ENCODE results near the gene PDE7B. TPM values are rescaled to one million over a fixed set of nuclear protein-coding genes. Genes with fewer than 3 reads are reported as not detected.

The PDE7B gene
- total and polyA plus RNA-seq, 2 of the 13 experiments (the other 11 are each of a cell fraction or from before 2014, with no cell fraction given), result not detected

DNA sequence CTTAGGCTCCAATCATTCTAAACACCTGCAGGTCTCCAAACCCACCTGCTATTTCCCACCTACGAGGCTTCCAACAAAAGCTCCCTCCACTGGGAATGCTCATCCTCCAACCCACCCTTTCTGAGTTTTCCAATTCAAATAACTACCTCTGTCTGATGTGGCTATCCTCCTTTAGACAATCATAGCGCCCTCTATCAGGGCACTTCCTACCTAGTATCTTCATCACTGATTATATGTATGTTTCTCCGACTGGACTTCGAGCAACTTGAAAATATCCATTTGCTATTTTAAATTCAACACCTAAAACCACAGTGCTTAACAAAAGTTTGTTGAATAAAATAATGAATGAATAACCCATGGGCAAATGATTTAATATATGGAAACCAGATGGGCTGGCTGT lies 357.3 kb downstream of the PDE7B start:
- CTCF ChIA-PET (ENCODE audit: low intra/inter-chr PET ratio, low total read pairs), result no interaction called here
- 59% methylated on average over 4 of the region's 4 CpGs for WGBS (ENCODE audit: low lambda C conversion rate)
- Histone ChIP-seq H3K4me3 (replicated peaks in 1 of 3; ENCODE audit: insufficient read depth in 1 of 3, low read depth in 2 of 3, low read length in 3 of 3) (no peak overlapping the region), H3K27ac (ENCODE audit: extremely low read length, insufficient read depth, low read length) (no peak overlapping the region), H3K4me2 (ENCODE audit: low read depth, low read length) (no peak overlapping the region), H3K27me3 (ENCODE audit: control insufficient read depth in 1 of 2, insufficient read depth in 2 of 2, low read length in 2 of 2) (no peaks in the 10 kb centered on the region; a peak in 1 of 5 replicates), H4K20me1 (ENCODE audit: insufficient read depth, low read length) (no peaks in the 10 kb centered on the region), H2AFZ (ENCODE audit: low read length) (no peak overlapping the region), H3K9me3 (ENCODE audit: low read length) (no peaks in the 10 kb centered on the region), H3K79me2 (ENCODE audit: insufficient read depth, low read length) (no peaks in the 10 kb centered on the region), H3K9ac (ENCODE audit: insufficient read depth, low read depth, low read length) (no peak overlapping the region), H3K36me3 (replicated peaks in 1 of 2; ENCODE audit: control insufficient read depth in 1 of 2, insufficient read depth in 2 of 2, low read length in 2 of 2) (no peaks in the 10 kb centered on the region), H3K4me1 (ENCODE audit: insufficient read depth, low read length) (no peaks in the 10 kb centered on the region)
- no TSS peak for BruUV-seq (replicated peaks)
- POLR2A ChIA-PET, result no interaction called here
- no peak for DNase-seq (ENCODE audit: low spot score)
- intact Hi-C loops (cut with micrococcal nuclease; ENCODE audit: unreplicated experiment), result no loop called here
- FAIRE-seq, result no peak
- in situ Hi-C loops (cut with HindIII; ENCODE audit: extremely low pct_ligation_motif_present, low pct_unique_long_range_greater_than_20kb), result no loop called here
- TF ChIP-seq SYNCRIP (IDR thresholded peaks at IDR 0.05; ENCODE audit: insufficient read depth, low read depth, low read length), result no peak
- ATAC-seq, result no peak

DNA sequence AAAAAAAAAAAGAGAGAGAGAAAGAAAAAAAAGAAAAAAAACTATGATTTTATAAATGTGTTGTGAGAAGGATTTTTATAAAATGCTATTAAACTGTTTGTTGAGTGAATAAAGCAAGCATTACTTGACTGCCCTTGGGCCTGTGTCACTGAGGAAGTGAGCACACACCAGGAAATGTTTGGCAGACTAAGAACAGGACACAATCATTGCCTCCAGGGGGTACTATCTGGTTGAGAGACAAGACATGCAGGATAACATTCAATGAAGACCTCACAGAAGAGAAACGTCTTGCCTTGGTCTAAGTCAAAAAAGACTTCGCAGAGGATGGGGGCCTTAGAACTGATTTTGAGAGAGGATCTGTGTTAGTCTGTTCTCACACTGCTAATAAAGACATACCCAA lies 358.0 kb downstream of the PDE7B start:
- Histone ChIP-seq H3K4me1 (ENCODE audit: insufficient read depth, low read length) (no peaks in the 10 kb centered on the region), H3K27me3 (ENCODE audit: control insufficient read depth in 1 of 2, insufficient read depth in 2 of 2, low read length in 2 of 2) (no peaks in the 10 kb centered on the region; a peak in 1 of 5 replicates), H3K79me2 (ENCODE audit: insufficient read depth, low read length) (no peaks in the 10 kb centered on the region), H3K9ac (ENCODE audit: insufficient read depth, low read depth, low read length) (no peak overlapping the region), H3K4me2 (ENCODE audit: low read depth, low read length) (no peak overlapping the region), H4K20me1 (ENCODE audit: insufficient read depth, low read length) (no peaks in the 10 kb centered on the region), H3K9me3 (ENCODE audit: low read length) (no peaks in the 10 kb centered on the region), H2AFZ (ENCODE audit: low read length) (no peak overlapping the region), H3K4me3 (replicated peaks in 1 of 3; ENCODE audit: insufficient read depth in 1 of 3, low read depth in 2 of 3, low read length in 3 of 3) (no peak overlapping the region), H3K36me3 (replicated peaks in 1 of 2; ENCODE audit: control insufficient read depth in 1 of 2, insufficient read depth in 2 of 2, low read length in 2 of 2) (no peaks in the 10 kb centered on the region), H3K27ac (ENCODE audit: extremely low read length, insufficient read depth, low read length) (no peak overlapping the region)
- FAIRE-seq (no peak), DNase-seq (ENCODE audit: low spot score) (no peak), ATAC-seq (no peak)
- ChIA-PET CTCF (ENCODE audit: low intra/inter-chr PET ratio, low total read pairs) (no interaction called here), POLR2A (no interaction called here)
- WGBS (ENCODE audit: low lambda C conversion rate), result 76% methylated on average over 2 of the region's 2 CpGs
- intact Hi-C loops (cut with micrococcal nuclease; ENCODE audit: unreplicated experiment) (no loop called here), in situ Hi-C loops (cut with HindIII; ENCODE audit: extremely low pct_ligation_motif_present, low pct_unique_long_range_greater_than_20kb) (no loop called here)
- BruUV-seq (replicated peaks), result no TSS peak
- no peak for TF ChIP-seq U2AF1 (optimal IDR thresholded peaks at IDR 0.05; ENCODE audit: low read depth, low read length)
- TF ChIP-seq, protein P1, sequence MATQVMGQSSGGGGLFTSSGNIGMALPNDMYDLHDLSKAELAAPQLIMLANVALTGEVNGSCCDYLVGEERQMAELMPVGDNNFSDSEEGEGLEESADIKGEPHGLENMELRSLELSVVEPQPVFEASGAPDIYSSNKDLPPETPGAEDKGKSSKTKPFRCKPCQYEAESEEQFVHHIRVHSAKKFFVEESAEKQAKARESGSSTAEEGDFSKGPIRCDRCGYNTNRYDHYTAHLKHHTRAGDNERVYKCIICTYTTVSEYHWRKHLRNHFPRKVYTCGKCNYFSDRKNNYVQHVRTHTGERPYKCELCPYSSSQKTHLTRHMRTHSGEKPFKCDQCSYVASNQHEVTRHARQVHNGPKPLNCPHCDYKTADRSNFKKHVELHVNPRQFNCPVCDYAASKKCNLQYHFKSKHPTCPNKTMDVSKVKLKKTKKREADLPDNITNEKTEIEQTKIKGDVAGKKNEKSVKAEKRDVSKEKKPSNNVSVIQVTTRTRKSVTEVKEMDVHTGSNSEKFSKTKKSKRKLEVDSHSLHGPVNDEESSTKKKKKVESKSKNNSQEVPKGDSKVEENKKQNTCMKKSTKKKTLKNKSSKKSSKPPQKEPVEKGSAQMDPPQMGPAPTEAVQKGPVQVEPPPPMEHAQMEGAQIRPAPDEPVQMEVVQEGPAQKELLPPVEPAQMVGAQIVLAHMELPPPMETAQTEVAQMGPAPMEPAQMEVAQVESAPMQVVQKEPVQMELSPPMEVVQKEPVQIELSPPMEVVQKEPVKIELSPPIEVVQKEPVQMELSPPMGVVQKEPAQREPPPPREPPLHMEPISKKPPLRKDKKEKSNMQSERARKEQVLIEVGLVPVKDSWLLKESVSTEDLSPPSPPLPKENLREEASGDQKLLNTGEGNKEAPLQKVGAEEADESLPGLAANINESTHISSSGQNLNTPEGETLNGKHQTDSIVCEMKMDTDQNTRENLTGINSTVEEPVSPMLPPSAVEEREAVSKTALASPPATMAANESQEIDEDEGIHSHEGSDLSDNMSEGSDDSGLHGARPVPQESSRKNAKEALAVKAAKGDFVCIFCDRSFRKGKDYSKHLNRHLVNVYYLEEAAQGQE (IDR thresholded peaks at IDR 0.05; ENCODE audit: borderline replicate concordance in 1 of 2, low read depth in 1 of 2, low read length in 2 of 2), result no peak
- TF ChIP-seq, protein P2, sequence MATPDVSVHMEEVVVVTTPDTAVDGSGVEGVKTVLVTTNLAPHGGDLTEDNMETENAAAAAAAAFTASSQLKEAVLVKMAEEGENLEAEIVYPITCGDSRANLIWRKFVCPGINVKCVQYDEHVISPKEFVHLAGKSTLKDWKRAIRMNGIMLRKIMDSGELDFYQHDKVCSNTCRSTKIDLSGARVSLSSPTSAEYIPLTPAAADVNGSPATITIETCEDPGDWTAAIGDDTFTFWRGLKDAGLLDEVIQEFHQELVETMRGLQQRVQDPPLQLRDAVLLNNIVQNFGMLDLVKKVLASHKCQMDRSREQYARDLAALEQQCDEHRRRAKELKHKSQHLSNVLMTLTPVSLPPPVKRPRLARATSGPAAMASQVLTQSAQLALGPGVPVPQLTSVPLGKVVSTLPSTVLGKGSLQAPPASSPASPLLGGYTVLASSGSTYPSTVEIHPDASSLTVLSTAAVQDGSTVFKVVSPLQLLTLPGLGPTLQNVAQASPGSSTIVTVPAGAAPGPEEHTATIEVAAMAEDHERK (CRISPR knock-in tag; IDR thresholded peaks at IDR 0.05; ENCODE audit: low read depth), result no peak
- TF ChIP-seq ARHGAP35 (CRISPR knock-in tag; IDR thresholded peaks at IDR 0.05; ENCODE audit: borderline replicate concordance), result no peak
- no peak for TF ChIP-seq NFIC (IDR thresholded peaks at IDR 0.05; ENCODE audit: low read length)
- no peak for TF ChIP-seq STAT5B (CRISPR knock-in tag; IDR thresholded peaks at IDR 0.05)
- TF ChIP-seq, protein P3, sequence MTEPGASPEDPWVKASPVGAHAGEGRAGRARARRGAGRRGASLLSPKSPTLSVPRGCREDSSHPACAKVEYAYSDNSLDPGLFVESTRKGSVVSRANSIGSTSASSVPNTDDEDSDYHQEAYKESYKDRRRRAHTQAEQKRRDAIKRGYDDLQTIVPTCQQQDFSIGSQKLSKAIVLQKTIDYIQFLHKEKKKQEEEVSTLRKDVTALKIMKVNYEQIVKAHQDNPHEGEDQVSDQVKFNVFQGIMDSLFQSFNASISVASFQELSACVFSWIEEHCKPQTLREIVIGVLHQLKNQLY (CRISPR knock-in tag; IDR thresholded peaks at IDR 0.05), result no peak
- TF ChIP-seq ZNF547 (CRISPR knock-in tag; IDR thresholded peaks at IDR 0.05), result no peak
